NCI-H345 (cell line): ENCODE results near the gene OR7A5.
"Not testable (repeated sequence)": the region's sequence is repeated elsewhere in the genome, so short reads cannot be mapped to it uniquely, and the experiment has no call there.

ENCODE experiments used
- DNase-seq: peaks from one replicate; lab custom pipeline; 2025; lab: John Stamatoyannopoulos, UW

Gene OR7A5

DNA sequence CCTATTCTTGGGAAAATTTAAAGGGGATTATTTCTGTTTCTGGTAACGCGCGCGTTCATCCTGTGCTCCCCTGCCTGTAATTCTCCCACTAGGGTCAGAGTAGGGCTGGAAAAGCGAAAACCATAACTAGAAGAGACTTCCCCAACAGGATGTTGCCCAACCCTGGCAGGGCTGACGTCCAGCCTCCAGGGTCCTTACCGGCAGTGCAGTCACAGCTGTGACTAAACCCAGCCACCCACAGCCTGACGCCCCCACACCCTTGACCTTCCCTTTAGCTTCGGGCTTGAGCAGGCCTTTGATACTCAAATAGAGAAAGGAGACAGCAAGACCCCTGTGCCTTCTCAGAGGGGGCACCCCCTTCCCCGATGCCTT, 50.3 kb downstream of the OR7A5 start:
- DNase-seq = not testable (repeated sequence)

DNA sequence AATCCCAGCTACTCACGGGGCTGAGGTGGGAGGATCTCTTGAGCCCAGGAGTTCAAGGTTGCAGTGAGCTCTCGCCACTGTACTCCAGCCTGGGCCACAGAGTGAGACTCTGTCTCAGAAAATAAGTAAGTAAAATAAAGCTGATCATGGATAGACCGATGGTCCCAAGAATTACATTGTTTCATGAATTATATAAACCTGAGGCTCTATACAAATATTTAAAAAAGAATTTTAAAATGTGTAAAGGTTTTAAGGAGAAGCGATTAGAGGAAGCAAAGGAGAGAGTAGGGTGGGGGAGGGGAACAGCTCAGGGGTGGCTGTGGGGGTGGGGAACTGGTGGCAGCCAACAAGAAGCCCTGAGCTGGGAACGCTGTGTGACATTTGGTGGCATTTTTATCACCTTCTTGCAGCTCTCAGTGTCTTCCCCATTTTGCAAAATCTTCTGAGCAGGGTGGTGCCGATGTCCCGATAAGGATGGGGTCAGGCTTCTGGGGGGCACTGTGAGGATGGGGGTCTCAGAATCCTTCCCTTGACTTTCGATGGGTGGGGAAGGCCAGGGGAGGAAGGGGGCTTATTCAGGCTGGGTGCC, 51.5 kb downstream of the OR7A5 start:
- not testable (repeated sequence) for DNase-seq

DNA sequence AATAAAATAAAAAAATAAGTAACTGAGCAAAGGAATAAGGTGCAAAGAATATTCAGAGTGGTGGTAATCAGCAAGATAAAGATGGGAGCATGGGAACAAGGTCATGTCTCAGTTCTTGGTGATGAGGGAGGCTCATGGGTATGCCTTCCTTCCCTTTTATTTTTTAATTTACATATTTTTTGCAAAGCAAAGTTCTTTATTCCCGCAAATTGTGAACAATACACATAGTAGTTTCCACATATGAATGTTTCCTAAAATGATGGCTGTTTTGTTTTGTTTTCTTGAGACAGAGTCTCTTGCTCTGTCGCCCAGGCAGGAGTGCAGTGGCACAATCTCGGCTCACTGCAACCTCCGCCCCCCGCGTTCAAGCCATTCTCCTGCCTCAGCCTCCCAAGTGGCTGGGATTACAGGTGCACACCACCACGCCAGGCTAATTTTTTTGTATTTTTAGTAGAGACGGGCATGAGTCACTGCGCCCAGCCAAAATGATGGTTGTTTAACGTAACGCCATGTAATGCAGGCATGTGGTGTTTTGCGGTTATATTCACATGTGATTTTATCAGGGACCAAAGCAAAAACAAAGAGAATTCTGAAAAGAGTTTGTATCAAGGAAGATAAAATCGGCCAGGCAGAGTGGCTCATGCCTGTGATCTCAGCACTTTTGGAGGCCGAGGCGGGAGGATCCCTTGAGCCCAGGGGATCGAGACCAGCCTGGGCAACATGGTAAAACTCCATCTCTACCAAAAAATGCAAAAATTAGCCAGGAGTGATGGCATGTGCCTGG, 52.2 kb downstream of the OR7A5 start:
- DNase-seq = no peak

DNA sequence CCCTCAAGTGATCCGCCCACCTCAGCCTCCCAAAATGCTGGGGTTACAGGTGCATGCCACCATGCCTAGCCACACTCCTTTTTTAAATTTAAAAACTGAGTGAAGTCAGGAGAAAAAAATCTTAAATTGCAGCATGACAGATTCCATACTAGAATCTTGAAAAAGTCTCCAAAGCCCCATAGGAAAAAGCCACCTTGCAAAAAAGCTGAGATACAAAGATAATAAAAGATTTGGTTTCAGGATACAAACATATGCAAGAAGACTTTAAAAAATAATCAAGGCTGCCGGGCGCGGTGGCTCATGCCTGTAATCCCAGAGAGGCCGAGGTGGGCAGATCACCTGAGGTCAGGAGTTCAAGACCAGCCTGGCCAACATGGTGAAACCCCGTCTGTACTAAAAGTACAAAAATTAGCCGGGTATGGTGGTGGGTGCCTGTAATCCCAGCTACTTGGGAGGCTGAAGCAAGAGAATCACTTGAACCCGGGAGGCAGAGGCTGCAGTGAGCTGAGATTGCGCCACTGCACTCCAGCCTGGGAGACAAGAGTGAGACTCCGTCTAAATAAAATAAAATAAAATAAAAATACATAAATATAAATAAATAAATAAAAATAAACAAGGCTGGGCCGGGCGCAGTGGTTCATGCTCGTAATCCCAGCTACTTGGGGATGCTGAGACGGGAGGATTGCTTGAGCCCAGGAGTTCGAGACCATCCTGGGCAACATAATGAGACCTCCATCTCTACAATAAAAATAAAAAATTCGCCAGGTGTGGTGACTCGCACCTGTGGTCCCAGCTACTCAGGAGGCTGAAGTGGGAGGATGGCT, 53.1 kb downstream of the OR7A5 start:
- DNase-seq = not testable (repeated sequence)

DNA sequence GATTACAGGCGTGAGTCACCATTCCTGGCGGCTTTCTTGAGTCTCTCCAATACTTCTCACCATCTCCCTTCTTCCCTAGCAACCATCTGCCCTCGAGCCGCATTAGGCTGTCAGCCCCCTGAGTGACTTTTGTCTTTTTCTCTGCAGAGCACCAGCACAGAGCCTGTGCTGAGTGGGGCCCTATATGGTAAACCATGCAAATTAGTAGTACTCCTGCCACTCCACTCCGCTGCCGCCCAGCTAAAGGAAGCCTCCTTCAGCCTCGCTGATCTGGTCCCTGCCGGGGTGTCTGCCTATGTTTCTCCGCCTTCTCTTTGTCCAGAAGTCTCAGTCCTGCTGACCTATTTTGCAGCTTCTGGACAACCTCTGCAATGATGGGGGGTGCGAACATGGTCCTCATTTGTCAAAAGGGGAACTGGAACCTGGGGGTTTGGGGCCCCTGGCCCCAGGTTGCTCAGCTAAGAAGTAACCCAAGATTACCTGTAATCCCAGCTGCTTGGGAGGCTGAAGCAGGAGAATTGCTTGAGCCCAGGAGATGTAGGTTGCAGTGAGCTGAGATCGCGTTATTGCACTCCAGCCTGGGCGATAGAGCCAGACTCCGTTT, 54.3 kb downstream of the OR7A5 start:
- not testable (repeated sequence) for DNase-seq

DNA sequence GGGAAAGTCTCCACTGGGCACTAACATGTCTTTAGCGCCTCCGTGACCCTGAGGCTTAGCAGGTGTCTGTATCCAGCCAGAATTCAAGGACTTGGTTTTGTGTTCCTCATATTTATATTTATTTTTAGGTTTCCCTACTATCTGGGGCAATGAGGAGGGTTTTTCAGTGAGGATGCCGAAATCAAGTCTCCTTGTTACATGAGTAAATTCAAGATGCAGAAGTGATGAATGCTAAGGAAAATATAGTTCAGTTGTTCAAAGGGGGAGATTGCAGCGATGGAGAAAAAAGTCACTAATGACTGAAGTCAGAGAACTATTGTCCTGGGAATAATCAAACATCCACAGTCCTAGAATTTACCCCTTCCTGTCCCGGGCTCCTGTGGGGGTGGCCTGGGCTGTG, 55.8 kb downstream of the OR7A5 start:
- DNase-seq = no peak

DNA sequence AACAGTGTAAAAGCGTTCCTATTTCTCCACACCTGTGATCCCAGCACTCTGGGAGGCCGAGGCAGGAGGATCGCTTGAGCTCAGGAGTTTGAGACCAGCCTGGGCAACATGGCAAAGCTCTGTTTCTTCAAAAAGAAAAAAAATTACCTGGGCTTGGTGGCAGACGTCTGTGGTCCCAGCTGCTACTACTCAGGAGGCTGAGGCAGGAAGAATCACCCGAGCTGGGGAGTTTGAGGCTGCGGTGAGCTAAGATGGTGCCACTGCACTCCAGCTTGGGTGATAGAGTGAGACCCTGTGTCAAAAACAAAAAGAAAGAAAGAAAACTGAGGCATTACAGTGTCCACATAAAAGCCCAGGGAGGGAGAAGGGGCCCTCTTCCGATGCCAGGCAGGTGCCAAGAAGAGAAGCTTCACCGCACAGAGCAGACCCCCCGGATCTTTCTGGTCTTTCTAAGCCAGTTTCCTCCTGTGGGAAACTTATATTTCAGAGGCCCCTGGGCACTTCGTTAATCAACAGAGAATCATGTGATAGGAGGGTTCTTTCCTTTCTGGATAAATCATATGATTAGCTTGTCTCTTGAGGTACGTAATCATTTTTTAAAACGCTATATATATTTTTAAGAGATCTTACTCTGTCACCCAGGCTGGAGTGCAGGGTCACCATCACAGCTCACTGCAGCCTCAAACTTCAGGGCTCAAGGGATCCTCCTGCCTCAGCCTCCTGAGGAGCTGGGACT, 56.7 kb downstream of the OR7A5 start, which contains the start of gene ADGRE2:
ADGRE2 (minus strand) TSS at position 451 of the 736 bp plus-strand sequence. CDS start 1,804 bp downstream, outside the sequence.
- not testable (repeated sequence) for DNase-seq

DNA sequence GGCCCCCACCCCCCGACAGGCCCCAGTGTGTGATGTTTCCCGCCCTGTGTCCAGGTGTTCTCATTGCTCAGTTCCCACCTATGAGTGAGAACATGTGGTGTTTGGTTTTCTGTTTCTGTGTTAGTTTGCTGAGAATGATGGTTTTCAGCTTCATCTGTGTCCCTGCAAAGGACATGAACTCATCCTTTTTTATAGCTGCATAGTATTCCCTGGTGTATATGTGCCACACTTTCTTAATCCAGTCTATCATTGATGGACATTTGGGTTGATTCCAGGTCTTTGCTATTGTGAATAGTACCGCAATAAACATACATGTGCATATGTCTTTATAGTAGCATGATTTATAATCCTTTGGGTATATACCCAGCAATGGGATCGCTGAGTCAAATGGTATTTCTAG, 57.3 kb downstream of the OR7A5 start:
- DNase-seq = not testable (repeated sequence)
